Left forelimb (tissue), 1 donor: ENCODE results near the gene CDHR1.

Experiments
- DNase-seq: peaks from one replicate; pipeline ENCODE4 v3.0.0-alpha.2; 2018; ENCODE audit warnings: low spot score

CDHR1 gene

GRCh38 chr10:84262190-84262956 is 68.0 kb downstream of the CDHR1 start:
- no peak for DNase-seq

- no peak for DNase-seq
These were observed 69.4 kb downstream of the CDHR1 start for GRCh38 chr10:84263716-84264115.

GRCh38 chr10:84264611-84265141 is 70.3 kb downstream of the CDHR1 start:
- DNase-seq, result peak; percentile 74

GRCh38 chr10:84265418-84265817 is 71.1 kb downstream of the CDHR1 start:
- no peak for DNase-seq

GRCh38 chr10:84267503-84268126 is 73.3 kb downstream of the CDHR1 start:
- DNase-seq, result no peak

- DNase-seq, result no peak
These were observed 74.8 kb downstream of the CDHR1 start for GRCh38 chr10:84269162-84269561.
